Heart right ventricle (tissue), 16 donors: ENCODE results near the gene GTF3C1. TPM values are rescaled to one million over a fixed set of nuclear protein-coding genes. Genes with fewer than 3 reads are reported as not detected.

Experiments
- ATAC-seq, 8 donors: fragments of 200-7000 bp; cut with Tn5 transposase; one replicate each; pipeline ENCODE4 v1.9.1; 2020; ENCODE audit warnings: mild to moderate bottlenecking in 8 of 8, moderate library complexity in 8 of 8, moderate number of reproducible peaks in 1 of 8
- DNase-seq, 2 donors: peaks; one replicate each; pipeline ENCODE4 v3.0.0-alpha.2; 2020
- H3K27ac ChIP-seq, 10 donors: fragments of 200-600 bp; sonication (generic) in 2 of 10; one replicate each; pipeline versions ENCODE4 v1.5.0 to v1.8.0; 2020 to 2022; ENCODE audit warnings: mild to moderate bottlenecking in 3 of 10
- H3K27me3 ChIP-seq, 7 donors: fragments of 200-600 bp; one replicate each; pipeline ENCODE4 v1.8.0; 2021 to 2022; ENCODE audit warnings: mild to moderate bottlenecking in 2 of 7
- H3K36me3 ChIP-seq, 9 donors: fragments of 200-600 bp; sonication (generic) in 1 of 9; one replicate each; pipeline versions ENCODE4 v1.5.0 to v1.8.0; 2020 to 2022; ENCODE audit warnings: mild to moderate bottlenecking in 2 of 9
- H3K4me1 ChIP-seq, 9 donors: fragments of 200-600 bp; sonication (generic) in 1 of 9; one replicate each; pipeline versions ENCODE4 v1.5.0 to v1.8.0; 2020 to 2022; ENCODE audit warnings: mild to moderate bottlenecking in 4 of 9
- H3K4me3 ChIP-seq, 10 donors: fragments of 200-600 bp; sonication (generic) in 2 of 10; one replicate each; pipeline versions ENCODE4 v1.5.0 to v1.8.0; 2020 to 2022; ENCODE audit warnings: mild to moderate bottlenecking in 7 of 10, moderate library complexity in 2 of 10
- H3K9me3 ChIP-seq, 11 donors: fragments of 200-600 bp in 10 of 11; sonication (generic) in 2 of 11; one replicate each; pipeline versions ENCODE4 v1.5.0 to v1.8.0; 2013 to 2022; ENCODE audit warnings: mild to moderate bottlenecking in 2 of 11, control low read depth in 1 of 11, moderate library complexity in 1 of 11
- WGBS, 2 donors: extraction: QIAGEN DNeasy Blood & Tissue Kit; methylation state at CpG; one replicate each; pipeline ENCODE4 v1.1.7; 2013; ENCODE audit warnings: inconsistent platforms in 1 of 2; 5-methylcytosine and 5-hydroxymethylcytosine counted together
- intact Hi-C, 10 donors: fragments of 100-400 bp; cut with DNase I; formaldehyde crosslinking; loops; one replicate each; pipeline versions ENCODE4 v1.11.1 to v1.14.2; 2022
- polyA plus RNA-seq, 2 donors: library from polyadenylated mRNA; stranded (reverse); fragments of 200-250 nt; gene quantifications; one replicate each; pipeline ENCODE4 v1.2.3, GENCODE V29; 2013
- total RNA-seq, 10 donors: library from RNA; stranded (reverse); fragmentation: NEBNext Ultra II Directional in 3 of 10; extraction: Animal tissue kit (Norgen Biotek cat#: 25700) in 3 of 10; gene quantifications; one replicate each; pipeline versions ENCODE4 v1.2.1 to v1.2.4, GENCODE V29; 2021 to 2023
- TF ChIP-seq, protein P1 (sequence below), 9 donors: fragments of 200-600 bp; sonication (generic) in 2 of 9; IDR thresholded peaks; one replicate each; pipeline versions ENCODE4 v1.5.0 to v1.8.0; 2021 to 2022; ENCODE audit warnings: antibody characterized with exemption in 9 of 9, mild to moderate bottlenecking in 5 of 9, moderate library complexity in 1 of 9
- donor health status: Arrhythmogenic right ventricular cardiomyopathy.
- donor health status: ischemic (EF 13 %, LVEDD 7.1; RV severe dilation, severe dysfunction).
- donor health status: healthy with polysubstance abuse.
- donor health status: DM: no; HTN: yes; CAD: no.
- donor health status: DM: no; HTN: no; CAD: no.
- donor health status: ischemic (EF 25% LVEDD 6.9; RV normal size, moderate dysfunction).
- donor health status: ischemic (EF 25% LVEDD 5.7; RV mildly dilated, moderate dysfunction).
- donor health status: healthy.
- donor health status: DM: yes; HTN: yes; CAD: no.
- donor health status: Ischemic cardiomyopathy.
- donor health status: ischemic (EF 35%, LVEDD 5.7; RV mildly dilated, moderate dysfunction).
- donor health status: nonischemic (EF 11% LVEDD 7.7; RV severe dilation, severe dysfunction).
- donor health status: DM: yes; HTN: yes; CAD: no.
- donor health status: PGD.
- donor health status: ischemic (EF 29% LVEDD 5.4; RV normal size, mild dysfunction).
- donor health status: nonischemic (EF 23%, LVEDD 6.1; RV moderate dilation, normal function).

GTF3C1 gene
- total and polyA plus RNA-seq, 12 donors, result 48.1 to 133 (median 62.8) TPM

DNA sequence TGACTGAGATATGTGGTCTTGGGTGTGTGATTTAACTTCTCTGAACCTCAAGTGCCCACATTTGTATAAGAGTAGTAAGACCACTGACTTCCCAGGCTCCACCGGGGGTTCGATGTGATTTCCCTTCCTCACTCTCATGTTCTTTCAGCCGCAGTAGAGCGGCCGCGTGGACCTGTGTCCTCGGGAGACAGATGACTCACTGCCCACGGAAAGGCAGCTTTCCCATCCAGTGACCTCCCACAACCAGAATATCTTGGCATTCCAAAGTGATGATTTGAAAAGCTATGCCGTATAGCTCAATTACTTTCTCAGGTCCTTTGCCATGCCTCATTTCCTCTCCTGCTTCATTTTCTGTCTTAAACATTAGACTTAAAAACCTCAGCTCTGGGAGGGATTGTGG, 74.2 kb downstream of the GTF3C1 start:
- Histone ChIP-seq H3K36me3 (peaks cover 3 to 100% (median 85%) of the 10 kb centered on the region in 9 donors), H3K9me3 (no peaks in the 10 kb centered on the region)
- WGBS, 2 donors, result 71 to 73% methylated on average over 9 of the region's 9 CpGs

DNA sequence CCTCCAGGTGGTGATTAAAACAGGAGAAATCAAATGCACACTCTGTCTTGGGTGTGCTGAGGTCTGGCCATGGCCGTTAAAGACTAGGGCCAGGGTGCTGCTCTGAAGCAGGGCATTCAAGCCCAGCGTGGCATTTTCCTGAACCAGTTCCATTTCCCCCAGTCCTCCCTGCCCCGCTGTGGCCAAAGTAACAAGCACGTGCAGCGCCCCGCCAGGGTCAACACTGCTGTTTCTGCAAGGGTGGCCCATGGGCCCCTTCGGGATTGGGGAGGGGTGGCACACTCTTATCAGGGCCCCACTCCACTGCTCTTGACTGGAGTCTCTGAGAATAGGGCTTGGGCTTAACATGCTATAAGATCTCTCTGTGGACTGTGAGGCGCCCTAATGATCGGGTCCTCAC, 74.8 kb downstream of the GTF3C1 start:
- TF ChIP-seq, protein P1, sequence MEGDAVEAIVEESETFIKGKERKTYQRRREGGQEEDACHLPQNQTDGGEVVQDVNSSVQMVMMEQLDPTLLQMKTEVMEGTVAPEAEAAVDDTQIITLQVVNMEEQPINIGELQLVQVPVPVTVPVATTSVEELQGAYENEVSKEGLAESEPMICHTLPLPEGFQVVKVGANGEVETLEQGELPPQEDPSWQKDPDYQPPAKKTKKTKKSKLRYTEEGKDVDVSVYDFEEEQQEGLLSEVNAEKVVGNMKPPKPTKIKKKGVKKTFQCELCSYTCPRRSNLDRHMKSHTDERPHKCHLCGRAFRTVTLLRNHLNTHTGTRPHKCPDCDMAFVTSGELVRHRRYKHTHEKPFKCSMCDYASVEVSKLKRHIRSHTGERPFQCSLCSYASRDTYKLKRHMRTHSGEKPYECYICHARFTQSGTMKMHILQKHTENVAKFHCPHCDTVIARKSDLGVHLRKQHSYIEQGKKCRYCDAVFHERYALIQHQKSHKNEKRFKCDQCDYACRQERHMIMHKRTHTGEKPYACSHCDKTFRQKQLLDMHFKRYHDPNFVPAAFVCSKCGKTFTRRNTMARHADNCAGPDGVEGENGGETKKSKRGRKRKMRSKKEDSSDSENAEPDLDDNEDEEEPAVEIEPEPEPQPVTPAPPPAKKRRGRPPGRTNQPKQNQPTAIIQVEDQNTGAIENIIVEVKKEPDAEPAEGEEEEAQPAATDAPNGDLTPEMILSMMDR (IDR thresholded peaks at IDR 0.05), result no peak
- no peaks in the 10 kb centered on the region for H3K9me3 ChIP-seq
- peaks cover 0 to 100% (median 85%) of the 10 kb centered on the region in 9 donors for H3K36me3 ChIP-seq
- DNase-seq (no peak), ATAC-seq (no peak)
- H3K27ac ChIP-seq, result no peak overlapping the region
- WGBS, 2 donors, result 84 to 92% methylated on average over 9 of the region's 9 CpGs
- intact Hi-C loops, result loop anchor here in 1 of 10 donors (10.0 kb wide), 1 partner anchor 60 kb away; no protein-coding TSS in a partner anchor
- peaks cover 0 to 11% (median 0%) of the 10 kb centered on the region in 9 donors for H3K4me1 ChIP-seq
- no peak overlapping the region for H3K4me3 ChIP-seq
- H3K27me3 ChIP-seq, result no peaks in the 10 kb centered on the region

More for the DNA sequence above, 74.2 kb downstream of the GTF3C1 start:
- Histone ChIP-seq H3K4me1 (peaks cover 0 to 6% (median 0%) of the 10 kb centered on the region in 9 donors), H3K27me3 (no peaks in the 10 kb centered on the region), H3K27ac (no peak overlapping the region), H3K4me3 (no peak overlapping the region)
- intact Hi-C loops, result loop anchor here in 1 of 10 donors (10.0 kb wide), 1 partner anchor 59 kb away; no protein-coding TSS in a partner anchor
- TF ChIP-seq, protein P1 (IDR thresholded peaks at IDR 0.05), result no peak
- DNase-seq (no peak), ATAC-seq (no peak)

DNA sequence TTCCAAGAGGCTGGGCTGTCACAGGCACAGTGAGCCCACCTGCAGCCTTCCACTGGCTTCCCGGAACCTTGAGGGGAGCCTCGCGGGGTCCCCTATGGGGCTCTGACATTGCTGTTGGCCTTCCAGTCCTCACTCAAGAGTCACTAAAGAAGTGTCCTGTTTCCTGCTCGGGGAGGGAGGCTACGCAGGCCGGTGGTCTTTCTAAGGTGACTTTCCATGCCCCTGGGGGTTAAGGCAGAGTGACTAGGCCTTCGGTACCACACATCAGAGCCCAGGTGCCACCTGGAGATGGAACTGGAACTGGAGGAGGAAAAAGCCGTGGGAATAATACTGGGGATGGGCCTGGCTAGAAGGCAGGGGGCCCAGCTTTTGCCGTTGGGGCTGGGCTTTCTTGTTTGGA, 75.7 kb downstream of the GTF3C1 start:
- TF ChIP-seq, protein P1 (IDR thresholded peaks at IDR 0.05), result no peak
- DNase-seq (no peak), ATAC-seq (no peak)
- H3K27me3 ChIP-seq, result no peaks in the 10 kb centered on the region
- WGBS, 2 donors, result 93 to 95% methylated on average over 9 of the region's 9 CpGs
- peaks cover 0 to 11% (median 0%) of the 10 kb centered on the region in 9 donors for H3K4me1 ChIP-seq
- H3K27ac ChIP-seq, result no peak overlapping the region
- no peak overlapping the region for H3K4me3 ChIP-seq
- H3K9me3 ChIP-seq, result no peaks in the 10 kb centered on the region
- intact Hi-C loops, result loop anchor here in 1 of 10 donors (10.0 kb wide), 1 partner anchor 61 kb away; no protein-coding TSS in a partner anchor
- H3K36me3 ChIP-seq, result peaks cover 0 to 100% (median 84%) of the 10 kb centered on the region in 9 donors

DNA sequence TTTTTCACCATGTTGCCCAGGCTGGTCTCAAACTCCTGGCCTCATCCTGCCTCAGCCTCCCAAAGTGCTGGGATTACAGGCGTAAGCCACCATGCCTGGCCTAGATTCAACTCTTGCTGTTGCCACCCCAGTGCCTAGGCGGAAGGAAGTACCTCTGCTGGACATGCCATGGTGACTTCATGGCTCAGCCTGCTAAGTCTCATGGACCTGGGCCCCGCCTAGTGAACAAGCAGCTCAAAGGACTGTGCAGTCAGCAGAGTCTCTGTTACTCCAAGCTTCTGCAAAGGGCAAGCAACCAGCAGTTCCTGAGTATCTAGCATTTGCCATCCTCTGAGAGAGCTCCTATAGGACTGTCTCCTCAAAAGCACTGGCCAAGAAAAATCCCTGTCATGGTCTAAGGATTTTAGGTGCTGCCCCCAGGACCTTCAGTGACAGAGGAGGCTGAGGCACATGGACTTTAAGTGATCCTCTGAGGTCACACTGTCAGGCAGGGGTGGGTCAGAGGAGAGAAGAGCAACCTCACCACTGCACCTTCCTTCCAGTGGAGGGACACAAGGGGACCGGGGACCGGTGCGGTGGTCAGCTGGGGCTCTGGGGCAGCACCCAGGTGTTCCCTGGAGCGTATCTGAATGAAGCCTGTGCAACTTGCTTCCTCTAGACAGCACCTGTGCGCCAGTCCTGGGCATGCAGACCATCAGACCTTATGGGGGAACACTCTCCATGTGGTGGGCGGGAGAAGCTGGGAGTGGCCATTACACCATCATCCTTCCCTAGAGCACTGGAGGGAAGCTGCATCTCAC, 76.4 kb downstream of the GTF3C1 start:
- 95 to 97% methylated on average over 9 of the region's 9 CpGs for WGBS, 2 donors
- peaks cover 0 to 100% (median 84%) of the 10 kb centered on the region in 9 donors for H3K36me3 ChIP-seq
- H3K4me1 ChIP-seq, result peaks cover 0 to 11% (median 0%) of the 10 kb centered on the region in 9 donors

More for the DNA sequence above, 76.4 kb downstream of the GTF3C1 start:
- DNase-seq, result no peak
- TF ChIP-seq, protein P1 (IDR thresholded peaks at IDR 0.05), result no peak
- no peaks in the 10 kb centered on the region for H3K27me3 ChIP-seq
- intact Hi-C loops, result loop anchor here in 1 of 10 donors (10.0 kb wide), 1 partner anchor 62 kb away; no protein-coding TSS in a partner anchor
- no peak overlapping the region for H3K4me3 ChIP-seq
- H3K27ac ChIP-seq, result no peak overlapping the region
- H3K9me3 ChIP-seq, result no peaks in the 10 kb centered on the region
- no peak for ATAC-seq
